GM23338 (cell line): ENCODE measurements around the gene GNB3. TPM values are rescaled to one million over a fixed set of nuclear protein-coding genes. Genes with fewer than 3 reads are reported as not detected.

Experiments used
- JUNB ChIP-seq: IDR thresholded peaks from one replicate; pipeline ENCODE4 v1.6.1; 2016; ENCODE audit warnings: antibody characterized with exemption; ENCODE audit not compliant: unreplicated experiment
- NANOG ChIP-seq: IDR thresholded peaks from 2 replicates; pipeline ENCODE4 v1.6.1; 2016; ENCODE audit warnings: antibody characterized with exemption, borderline replicate concordance
- POLR2AphosphoS5 ChIP-seq: IDR thresholded peaks from 2 replicates; pipeline ENCODE4 v1.6.1; 2016; ENCODE audit warnings: antibody characterized with exemption, low read depth
- STAT1 ChIP-seq: IDR thresholded peaks from one replicate; pipeline ENCODE4 v1.6.1; 2016; ENCODE audit warnings: antibody characterized with exemption; ENCODE audit not compliant: unreplicated experiment
- ZNF331 ChIP-seq: fragments of 250-450 bp; sonication (Bioruptor Pico); IDR thresholded peaks from 2 replicates; pipeline ENCODE4 v1.5.0; 2020; ENCODE audit warnings: low read depth, mild to moderate bottlenecking, moderate library complexity
- polyA plus RNA-seq: library from polyadenylated mRNA; unstranded; fragments of >200 nt; fragmentation: Nextera tagmentation; extraction: Ambion mirVana; gene quantifications from 2 replicates; pipeline ENCODE4 v1.2.1, GENCODE V29; 2016
- total RNA-seq: library from RNA; depleted of rRNA; stranded (reverse); fragments of >200 nt; shearing (Covaris generic); gene quantifications from 2 replicates; pipeline ENCODE4 v1.2.3, GENCODE V29; 2014
- TF ChIP-seq, protein P1 (sequence below): fragments of 250-450 bp; sonication (Bioruptor Pico); IDR thresholded peaks from 2 replicates; pipeline ENCODE4 v1.5.0; 2020; ENCODE audit warnings: mild to moderate bottlenecking, moderate library complexity
- TF ChIP-seq, protein P2 (sequence below): IDR thresholded peaks from 2 replicates; pipeline ENCODE4 v1.6.1; 2016; ENCODE audit warnings: antibody characterized with exemption
- TF ChIP-seq, protein P3 (sequence below), 2 experiments: fragments of 200-600 bp in 1 of 2; sonication (generic) in 1 of 2; conservative IDR thresholded peaks; 2 replicates each; pipeline versions ENCODE4 v1.5.1 to v1.6.1; 2016 to 2017; ENCODE audit warnings: antibody characterized with exemption in 2 of 2, low read depth in 2 of 2, mild to moderate bottlenecking in 2 of 2, moderate library complexity in 1 of 2

The GNB3 gene
- total and polyA plus RNA-seq, 2 experiments from 2014 or later = 5.4 to 8.2 TPM

DNA sequence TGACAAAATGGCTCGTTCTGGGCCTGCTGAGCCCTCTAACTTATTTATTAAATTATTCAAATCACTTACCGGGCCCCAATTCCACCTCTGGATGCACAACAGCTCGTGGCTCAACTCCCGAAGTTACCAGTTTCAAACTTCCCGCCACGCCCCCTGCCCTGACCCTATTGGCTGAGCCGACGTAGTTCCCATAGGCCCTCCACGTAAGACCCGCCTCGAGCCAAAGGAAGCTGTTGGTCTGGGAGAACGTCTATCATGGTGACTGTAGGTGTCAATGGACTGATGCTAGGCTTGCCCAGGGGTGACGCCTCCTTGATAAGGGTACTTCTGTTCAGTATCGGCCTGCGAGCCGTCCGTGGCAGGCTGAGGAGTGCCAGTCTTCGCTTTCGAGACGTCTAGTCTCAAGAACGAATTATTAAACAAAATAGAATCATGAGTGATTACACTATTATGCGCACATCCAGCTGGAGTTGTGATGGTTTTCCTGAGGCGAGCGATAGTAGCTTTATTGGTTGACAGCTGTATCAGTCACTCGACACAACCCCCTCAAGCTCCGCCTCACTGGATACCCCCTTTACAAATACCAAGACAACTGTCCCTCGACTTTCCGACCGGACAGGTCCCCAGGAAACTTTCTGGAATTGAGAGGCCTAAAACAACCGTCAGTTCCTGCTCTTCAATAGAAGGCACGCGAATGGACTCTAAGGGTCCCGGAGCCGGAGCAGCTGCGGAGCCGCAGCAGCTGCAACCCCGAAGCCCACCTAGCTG lies 10.6 kb downstream of the GNB3 start, which contains the start of gene CDCA3 (continued):
- TF ChIP-seq, protein P1, sequence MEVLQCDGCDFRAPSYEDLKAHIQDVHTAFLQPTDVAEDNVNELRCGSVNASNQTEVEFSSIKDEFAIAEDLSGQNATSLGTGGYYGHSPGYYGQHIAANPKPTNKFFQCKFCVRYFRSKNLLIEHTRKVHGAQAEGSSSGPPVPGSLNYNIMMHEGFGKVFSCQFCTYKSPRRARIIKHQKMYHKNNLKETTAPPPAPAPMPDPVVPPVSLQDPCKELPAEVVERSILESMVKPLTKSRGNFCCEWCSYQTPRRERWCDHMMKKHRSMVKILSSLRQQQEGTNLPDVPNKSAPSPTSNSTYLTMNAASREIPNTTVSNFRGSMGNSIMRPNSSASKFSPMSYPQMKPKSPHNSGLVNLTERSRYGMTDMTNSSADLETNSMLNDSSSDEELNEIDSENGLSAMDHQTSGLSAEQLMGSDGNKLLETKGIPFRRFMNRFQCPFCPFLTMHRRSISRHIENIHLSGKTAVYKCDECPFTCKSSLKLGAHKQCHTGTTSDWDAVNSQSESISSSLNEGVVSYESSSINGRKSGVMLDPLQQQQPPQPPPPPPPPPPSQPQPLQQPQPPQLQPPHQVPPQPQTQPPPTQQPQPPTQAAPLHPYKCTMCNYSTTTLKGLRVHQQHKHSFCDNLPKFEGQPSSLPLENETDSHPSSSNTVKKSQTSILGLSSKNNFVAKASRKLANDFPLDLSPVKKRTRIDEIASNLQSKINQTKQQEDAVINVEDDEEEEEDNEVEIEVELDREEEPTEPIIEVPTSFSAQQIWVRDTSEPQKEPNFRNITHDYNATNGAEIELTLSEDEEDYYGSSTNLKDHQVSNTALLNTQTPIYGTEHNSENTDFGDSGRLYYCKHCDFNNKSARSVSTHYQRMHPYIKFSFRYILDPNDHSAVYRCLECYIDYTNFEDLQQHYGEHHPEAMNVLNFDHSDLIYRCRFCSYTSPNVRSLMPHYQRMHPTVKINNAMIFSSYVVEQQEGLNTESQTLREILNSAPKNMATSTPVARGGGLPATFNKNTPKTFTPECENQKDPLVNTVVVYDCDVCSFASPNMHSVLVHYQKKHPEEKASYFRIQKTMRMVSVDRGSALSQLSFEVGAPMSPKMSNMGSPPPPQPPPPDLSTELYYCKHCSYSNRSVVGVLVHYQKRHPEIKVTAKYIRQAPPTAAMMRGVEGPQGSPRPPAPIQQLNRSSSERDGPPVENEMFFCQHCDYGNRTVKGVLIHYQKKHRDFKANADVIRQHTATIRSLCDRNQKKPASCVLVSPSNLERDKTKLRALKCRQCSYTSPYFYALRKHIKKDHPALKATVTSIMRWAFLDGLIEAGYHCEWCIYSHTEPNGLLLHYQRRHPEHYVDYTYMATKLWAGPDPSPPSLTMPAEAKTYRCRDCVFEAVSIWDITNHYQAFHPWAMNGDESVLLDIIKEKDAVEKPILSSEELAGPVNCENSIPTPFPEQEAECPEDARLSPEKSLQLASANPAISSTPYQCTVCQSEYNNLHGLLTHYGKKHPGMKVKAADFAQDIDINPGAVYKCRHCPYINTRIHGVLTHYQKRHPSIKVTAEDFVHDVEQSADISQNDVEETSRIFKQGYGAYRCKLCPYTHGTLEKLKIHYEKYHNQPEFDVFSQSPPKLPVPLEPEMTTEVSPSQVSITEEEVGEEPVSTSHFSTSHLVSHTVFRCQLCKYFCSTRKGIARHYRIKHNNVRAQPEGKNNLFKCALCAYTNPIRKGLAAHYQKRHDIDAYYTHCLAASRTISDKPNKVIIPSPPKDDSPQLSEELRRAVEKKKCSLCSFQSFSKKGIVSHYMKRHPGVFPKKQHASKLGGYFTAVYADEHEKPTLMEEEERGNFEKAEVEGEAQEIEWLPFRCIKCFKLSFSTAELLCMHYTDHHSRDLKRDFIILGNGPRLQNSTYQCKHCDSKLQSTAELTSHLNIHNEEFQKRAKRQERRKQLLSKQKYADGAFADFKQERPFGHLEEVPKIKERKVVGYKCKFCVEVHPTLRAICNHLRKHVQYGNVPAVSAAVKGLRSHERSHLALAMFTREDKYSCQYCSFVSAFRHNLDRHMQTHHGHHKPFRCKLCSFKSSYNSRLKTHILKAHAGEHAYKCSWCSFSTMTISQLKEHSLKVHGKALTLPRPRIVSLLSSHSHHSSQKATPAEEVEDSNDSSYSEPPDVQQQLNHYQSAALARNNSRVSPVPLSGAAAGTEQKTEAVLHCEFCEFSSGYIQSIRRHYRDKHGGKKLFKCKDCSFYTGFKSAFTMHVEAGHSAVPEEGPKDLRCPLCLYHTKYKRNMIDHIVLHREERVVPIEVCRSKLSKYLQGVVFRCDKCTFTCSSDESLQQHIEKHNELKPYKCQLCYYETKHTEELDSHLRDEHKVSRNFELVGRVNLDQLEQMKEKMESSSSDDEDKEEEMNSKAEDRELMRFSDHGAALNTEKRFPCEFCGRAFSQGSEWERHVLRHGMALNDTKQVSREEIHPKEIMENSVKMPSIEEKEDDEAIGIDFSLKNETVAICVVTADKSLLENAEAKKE (CRISPR knock-in tag) = no peak
- no peak for TF ChIP-seq JUNB
- TF ChIP-seq, protein P2, sequence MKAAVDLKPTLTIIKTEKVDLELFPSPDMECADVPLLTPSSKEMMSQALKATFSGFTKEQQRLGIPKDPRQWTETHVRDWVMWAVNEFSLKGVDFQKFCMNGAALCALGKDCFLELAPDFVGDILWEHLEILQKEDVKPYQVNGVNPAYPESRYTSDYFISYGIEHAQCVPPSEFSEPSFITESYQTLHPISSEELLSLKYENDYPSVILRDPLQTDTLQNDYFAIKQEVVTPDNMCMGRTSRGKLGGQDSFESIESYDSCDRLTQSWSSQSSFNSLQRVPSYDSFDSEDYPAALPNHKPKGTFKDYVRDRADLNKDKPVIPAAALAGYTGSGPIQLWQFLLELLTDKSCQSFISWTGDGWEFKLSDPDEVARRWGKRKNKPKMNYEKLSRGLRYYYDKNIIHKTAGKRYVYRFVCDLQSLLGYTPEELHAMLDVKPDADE = no peak
- peak; percentile 69 for TF ChIP-seq POLR2AphosphoS5
- no peak for TF ChIP-seq ZNF331 (CRISPR knock-in tag)
- TF ChIP-seq, protein P3, sequence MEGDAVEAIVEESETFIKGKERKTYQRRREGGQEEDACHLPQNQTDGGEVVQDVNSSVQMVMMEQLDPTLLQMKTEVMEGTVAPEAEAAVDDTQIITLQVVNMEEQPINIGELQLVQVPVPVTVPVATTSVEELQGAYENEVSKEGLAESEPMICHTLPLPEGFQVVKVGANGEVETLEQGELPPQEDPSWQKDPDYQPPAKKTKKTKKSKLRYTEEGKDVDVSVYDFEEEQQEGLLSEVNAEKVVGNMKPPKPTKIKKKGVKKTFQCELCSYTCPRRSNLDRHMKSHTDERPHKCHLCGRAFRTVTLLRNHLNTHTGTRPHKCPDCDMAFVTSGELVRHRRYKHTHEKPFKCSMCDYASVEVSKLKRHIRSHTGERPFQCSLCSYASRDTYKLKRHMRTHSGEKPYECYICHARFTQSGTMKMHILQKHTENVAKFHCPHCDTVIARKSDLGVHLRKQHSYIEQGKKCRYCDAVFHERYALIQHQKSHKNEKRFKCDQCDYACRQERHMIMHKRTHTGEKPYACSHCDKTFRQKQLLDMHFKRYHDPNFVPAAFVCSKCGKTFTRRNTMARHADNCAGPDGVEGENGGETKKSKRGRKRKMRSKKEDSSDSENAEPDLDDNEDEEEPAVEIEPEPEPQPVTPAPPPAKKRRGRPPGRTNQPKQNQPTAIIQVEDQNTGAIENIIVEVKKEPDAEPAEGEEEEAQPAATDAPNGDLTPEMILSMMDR (conservative IDR thresholded peaks at IDR 0.05; ENCODE audit: low read depth in 2 of 2) = no peak
- no peak for TF ChIP-seq STAT1
- TF ChIP-seq NANOG = no peak
